Measurements from ENCODE around the gene COMMD9.
A peak's percentile ranks its signal among the peaks of the same experiment; 100 is the strongest.

Gene COMMD9

DNA sequence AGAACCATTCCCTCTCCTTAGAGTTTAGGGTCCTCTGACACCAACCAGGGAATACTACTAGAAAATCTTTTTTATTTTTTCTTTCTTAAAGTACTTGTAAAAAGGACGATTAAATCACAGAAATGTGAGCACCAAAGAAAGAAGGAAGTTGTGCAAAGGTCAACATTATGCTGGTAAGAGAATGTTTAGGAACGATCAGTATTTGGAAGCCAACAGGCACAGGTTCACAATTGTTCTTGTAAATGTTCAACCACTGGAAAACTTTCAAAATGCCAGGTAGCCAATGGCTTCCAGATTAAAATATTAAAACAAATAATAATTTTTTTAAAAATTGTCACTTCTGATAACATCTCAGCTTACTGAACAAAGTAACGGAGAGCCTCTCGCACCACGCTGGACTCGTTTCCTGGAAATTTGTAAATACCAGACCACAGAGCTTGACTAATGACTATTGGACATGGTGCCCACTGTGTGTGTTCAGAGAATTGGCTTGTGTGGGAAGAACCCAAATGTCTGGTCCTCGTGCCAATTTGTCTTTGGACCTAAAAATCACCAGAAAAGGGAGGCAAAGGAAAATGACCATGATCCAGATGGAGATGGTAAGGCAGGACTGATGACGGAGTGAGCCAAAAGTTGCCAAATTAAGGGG, 20.8 kb downstream of the COMMD9 start:
- TF ChIP-seq, protein P1, sequence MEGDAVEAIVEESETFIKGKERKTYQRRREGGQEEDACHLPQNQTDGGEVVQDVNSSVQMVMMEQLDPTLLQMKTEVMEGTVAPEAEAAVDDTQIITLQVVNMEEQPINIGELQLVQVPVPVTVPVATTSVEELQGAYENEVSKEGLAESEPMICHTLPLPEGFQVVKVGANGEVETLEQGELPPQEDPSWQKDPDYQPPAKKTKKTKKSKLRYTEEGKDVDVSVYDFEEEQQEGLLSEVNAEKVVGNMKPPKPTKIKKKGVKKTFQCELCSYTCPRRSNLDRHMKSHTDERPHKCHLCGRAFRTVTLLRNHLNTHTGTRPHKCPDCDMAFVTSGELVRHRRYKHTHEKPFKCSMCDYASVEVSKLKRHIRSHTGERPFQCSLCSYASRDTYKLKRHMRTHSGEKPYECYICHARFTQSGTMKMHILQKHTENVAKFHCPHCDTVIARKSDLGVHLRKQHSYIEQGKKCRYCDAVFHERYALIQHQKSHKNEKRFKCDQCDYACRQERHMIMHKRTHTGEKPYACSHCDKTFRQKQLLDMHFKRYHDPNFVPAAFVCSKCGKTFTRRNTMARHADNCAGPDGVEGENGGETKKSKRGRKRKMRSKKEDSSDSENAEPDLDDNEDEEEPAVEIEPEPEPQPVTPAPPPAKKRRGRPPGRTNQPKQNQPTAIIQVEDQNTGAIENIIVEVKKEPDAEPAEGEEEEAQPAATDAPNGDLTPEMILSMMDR (IDR thresholded peaks at IDR 0.05; ENCODE audit: low read depth, low read length), result no peak
- DNase-seq (ENCODE audit: low read depth, low spot score), result no peak
- in situ Hi-C loops (cut with HindIII; ENCODE audit: low sequenced_read_pairs), result loop anchor here (25.0 kb wide), 1 partner anchor 631 kb away; no protein-coding TSS in a partner anchor
- no peak overlapping the region for H3K4me3 ChIP-seq (ENCODE audit: low read depth, low read length)

DNA sequence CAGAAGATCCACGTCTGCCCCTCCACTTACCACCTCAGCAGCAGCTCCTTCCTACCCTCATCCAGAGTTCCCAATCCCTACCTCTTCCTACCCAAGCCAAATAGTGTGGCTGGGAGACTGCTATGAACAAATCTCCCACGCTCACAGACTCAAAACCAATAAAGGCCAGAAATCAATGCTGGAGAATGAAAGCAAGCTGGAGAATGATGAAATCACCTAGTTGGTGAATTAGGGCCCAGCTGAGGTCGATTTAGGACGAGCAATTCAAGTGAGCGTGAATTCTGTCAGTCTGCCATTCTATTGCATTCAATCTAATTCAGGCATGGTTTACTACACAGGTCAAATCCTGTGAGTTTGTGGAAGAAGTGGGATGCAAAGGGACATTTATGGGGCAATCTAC, 22.5 kb downstream of the COMMD9 start:
- H3K4me3 ChIP-seq (ENCODE audit: low read depth, low read length), result no peak overlapping the region
- in situ Hi-C loops (cut with HindIII; ENCODE audit: low sequenced_read_pairs), result loop anchor here (25.0 kb wide), 1 partner anchor 629 kb away; no protein-coding TSS in a partner anchor
- TF ChIP-seq, protein P1 (IDR thresholded peaks at IDR 0.05; ENCODE audit: low read depth, low read length), result no peak
- no peak for DNase-seq (ENCODE audit: low read depth, low spot score)

DNA sequence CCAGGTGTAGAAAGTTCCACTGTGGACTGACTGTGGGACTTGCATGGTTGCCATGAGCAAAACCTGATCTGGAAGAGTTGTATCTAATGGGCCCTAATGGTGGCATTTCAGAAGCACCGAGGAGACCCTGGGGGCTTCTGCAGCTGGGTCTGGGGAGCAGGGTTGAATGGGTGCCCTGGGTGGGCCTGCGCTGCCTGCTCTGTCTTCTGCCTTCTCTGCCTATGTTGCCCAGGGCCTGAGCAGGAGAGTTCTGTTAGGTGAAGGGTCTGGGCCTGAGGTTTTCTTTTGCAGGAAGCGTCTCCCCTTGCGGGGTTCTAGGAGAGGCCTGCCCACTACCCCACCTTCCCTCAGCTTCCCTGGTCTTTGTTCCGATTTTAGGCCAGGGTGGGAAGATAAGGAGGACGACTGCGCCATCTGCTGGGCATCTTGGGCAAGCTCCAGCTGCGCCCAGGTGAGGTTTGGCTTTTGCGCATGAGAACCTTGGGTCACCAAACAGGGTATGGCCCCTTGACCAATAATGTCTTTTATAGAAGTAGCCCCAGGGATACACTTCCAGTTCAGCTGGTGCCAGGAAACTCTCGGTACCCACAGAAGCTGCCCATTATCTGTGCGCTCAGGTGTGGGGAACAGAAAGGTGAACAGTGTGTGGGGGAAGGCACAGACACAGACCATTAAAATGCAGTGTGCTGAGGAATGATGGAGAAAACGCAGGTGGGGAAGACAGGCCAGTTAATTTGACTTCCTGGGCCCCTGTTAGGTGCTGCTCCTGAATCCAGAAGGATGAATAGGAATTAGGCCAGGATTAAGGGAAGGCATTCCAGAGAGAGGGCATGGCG, 23.2 kb downstream of the COMMD9 start:
- in situ Hi-C loops (cut with HindIII; ENCODE audit: low sequenced_read_pairs), result loop anchor here (25.0 kb wide), 1 partner anchor 629 kb away; no protein-coding TSS in a partner anchor
- peak; percentile 34 for DNase-seq (ENCODE audit: low read depth, low spot score)

DNA sequence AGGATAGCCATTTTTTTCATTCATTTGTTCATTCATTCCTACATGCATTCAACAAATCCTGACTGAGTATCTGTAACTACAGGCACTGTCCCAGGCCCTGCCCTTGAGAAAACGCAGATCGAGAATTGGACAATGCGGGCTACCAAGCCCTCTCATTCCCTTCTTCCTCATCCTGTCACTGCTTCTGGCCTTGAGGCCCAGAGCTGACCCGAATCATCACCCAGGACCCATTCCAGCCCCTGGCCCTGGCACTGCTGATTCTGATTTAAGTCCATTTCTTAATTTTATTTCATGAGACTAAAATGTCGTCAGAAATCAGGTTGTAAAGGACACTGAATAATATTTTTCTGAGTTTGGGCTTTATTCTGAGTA, 24.3 kb downstream of the COMMD9 start:
- H3K4me3 ChIP-seq (ENCODE audit: low read depth, low read length), result no peak overlapping the region
- in situ Hi-C loops (cut with HindIII; ENCODE audit: low sequenced_read_pairs), result loop anchor here (25.0 kb wide), 1 partner anchor 628 kb away; no protein-coding TSS in a partner anchor
- DNase-seq (ENCODE audit: low read depth, low spot score), result no peak
- TF ChIP-seq, protein P1 (IDR thresholded peaks at IDR 0.05; ENCODE audit: low read depth, low read length), result no peak

More for the DNA sequence above, 23.2 kb downstream of the COMMD9 start:
- H3K4me3 ChIP-seq (ENCODE audit: low read depth, low read length), result no peak overlapping the region
- TF ChIP-seq, protein P1 (IDR thresholded peaks at IDR 0.05; ENCODE audit: low read depth, low read length), result peak; percentile 84

DNA sequence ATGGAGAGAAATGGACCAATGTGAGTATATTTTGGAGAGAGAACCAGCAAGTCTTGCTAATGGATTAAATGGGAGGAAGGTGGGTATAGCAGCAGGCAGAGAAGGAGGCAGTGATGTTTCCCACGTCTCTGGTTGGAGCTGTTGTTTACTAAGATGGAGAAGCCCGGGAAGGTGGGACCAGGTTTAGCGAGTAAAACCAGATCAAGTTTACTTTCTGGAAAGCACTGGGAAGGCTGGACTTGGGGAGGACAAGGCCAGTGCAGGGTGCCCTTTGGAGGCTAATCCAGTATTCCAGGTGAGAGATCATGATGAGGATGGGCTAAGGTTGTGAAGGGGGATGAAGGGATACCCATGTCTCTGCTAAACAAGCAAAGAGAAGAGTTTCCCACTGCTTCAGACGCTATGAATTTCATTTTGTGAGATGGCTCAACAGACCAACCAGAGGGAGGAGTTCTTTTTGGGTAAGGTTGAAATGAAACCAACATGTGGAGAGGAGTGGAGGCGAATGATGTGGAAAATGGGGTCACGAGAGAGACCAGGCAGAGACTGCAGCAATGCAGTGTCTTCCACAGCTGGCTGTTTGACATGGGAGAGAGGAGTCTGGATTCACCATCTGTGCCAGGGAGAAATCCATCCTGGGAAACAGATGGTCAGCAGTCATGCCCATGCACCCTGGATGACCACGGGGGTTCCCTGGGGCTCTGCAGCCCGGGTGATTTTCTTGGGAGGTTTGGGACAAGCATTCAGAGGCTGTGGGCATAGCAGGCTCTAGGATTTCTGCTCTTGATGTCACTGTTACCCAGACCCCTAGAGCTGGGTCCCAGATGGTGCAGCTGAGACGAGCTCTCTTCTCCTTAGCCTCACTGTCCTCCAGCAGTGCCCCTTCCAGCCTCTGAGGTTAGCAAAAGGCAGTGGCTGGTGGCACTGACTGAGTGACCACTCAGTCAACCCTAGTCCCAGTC, 24.9 kb downstream of the COMMD9 start:
- DNase-seq (ENCODE audit: low read depth, low spot score), result no peak
- no peak overlapping the region for H3K4me3 ChIP-seq (ENCODE audit: low read depth, low read length)
- TF ChIP-seq, protein P1 (IDR thresholded peaks at IDR 0.05; ENCODE audit: low read depth, low read length), result no peak
- in situ Hi-C loops (cut with HindIII; ENCODE audit: low sequenced_read_pairs), result loop anchor here (25.0 kb wide), 1 partner anchor 627 kb away; no protein-coding TSS in a partner anchor

DNA sequence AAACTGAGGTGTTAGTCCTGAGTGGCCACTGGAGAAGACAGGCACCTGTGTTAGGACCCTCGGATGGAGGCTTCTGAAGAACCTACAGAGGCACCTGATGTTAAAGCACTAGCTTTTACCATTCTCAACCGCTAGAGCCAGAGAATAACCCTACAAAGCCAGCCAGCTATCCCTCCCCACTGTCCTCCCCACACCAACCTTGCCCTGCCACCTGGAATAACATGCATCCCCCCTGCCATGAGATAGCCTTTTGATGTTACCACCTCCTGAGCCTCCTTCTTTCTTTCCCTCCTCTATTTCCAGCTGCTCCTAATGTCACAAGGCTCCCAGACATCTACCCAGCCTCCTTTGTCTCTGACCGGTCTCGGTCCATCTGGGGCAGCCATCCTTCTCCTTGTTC, 28.1 kb downstream of the COMMD9 start:
- DNase-seq (ENCODE audit: low read depth, low spot score), result no peak
- H3K4me3 ChIP-seq (ENCODE audit: low read depth, low read length), result no peak overlapping the region
- TF ChIP-seq, protein P1 (IDR thresholded peaks at IDR 0.05; ENCODE audit: low read depth, low read length), result no peak
- in situ Hi-C loops (cut with HindIII; ENCODE audit: low sequenced_read_pairs), result loop anchor here (25.0 kb wide), 1 partner anchor 624 kb away; no protein-coding TSS in a partner anchor
